Body of pancreas (tissue), 4 donors: ENCODE measurements around the gene KCNAB1.

Experiments
- POLR2A ChIP-seq, 3 donors: fragments of 450-650 bp; IDR thresholded peaks; one replicate each; pipeline ENCODE4 v1.6.1; 2016; ENCODE audit warnings: antibody characterized with exemption in 3 of 3, mild to moderate bottlenecking in 2 of 3
- TF ChIP-seq, protein P1 (sequence below), 7 experiments: fragments of 450-650 bp in 4 of 7; fragments of 200-600 bp in 3 of 7; sonication (generic) in 3 of 7; IDR thresholded peaks; one replicate each; pipeline ENCODE4 v1.5.1; 2016 to 2019; ENCODE audit warnings: antibody characterized with exemption in 7 of 7

DNA sequence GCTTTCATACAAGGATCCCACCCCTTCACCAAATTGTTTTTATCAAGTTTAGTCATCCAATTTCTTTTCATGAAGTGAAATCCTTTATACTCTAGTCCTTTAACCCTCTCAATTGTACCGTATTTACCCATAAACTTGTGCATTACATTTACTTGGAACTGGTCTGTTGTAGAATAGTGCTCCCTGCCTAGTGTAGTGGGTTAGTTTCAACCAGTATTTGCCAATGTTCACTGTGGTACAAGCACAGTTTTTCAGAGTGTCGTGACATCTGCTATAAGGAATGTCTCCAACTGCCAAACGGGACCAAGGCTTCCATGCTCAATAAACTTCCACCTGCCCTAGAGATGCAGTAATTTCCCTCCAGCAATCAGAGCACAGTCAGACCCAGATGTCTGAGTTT, 211.9 kb downstream of the KCNAB1 start:
- TF ChIP-seq POLR2A (IDR thresholded peaks at IDR 0.05) = no peak
- TF ChIP-seq, protein P1, sequence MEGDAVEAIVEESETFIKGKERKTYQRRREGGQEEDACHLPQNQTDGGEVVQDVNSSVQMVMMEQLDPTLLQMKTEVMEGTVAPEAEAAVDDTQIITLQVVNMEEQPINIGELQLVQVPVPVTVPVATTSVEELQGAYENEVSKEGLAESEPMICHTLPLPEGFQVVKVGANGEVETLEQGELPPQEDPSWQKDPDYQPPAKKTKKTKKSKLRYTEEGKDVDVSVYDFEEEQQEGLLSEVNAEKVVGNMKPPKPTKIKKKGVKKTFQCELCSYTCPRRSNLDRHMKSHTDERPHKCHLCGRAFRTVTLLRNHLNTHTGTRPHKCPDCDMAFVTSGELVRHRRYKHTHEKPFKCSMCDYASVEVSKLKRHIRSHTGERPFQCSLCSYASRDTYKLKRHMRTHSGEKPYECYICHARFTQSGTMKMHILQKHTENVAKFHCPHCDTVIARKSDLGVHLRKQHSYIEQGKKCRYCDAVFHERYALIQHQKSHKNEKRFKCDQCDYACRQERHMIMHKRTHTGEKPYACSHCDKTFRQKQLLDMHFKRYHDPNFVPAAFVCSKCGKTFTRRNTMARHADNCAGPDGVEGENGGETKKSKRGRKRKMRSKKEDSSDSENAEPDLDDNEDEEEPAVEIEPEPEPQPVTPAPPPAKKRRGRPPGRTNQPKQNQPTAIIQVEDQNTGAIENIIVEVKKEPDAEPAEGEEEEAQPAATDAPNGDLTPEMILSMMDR (IDR thresholded peaks at IDR 0.05) = no peak
